ENCODE data around the gene TDRD7.

DNA sequence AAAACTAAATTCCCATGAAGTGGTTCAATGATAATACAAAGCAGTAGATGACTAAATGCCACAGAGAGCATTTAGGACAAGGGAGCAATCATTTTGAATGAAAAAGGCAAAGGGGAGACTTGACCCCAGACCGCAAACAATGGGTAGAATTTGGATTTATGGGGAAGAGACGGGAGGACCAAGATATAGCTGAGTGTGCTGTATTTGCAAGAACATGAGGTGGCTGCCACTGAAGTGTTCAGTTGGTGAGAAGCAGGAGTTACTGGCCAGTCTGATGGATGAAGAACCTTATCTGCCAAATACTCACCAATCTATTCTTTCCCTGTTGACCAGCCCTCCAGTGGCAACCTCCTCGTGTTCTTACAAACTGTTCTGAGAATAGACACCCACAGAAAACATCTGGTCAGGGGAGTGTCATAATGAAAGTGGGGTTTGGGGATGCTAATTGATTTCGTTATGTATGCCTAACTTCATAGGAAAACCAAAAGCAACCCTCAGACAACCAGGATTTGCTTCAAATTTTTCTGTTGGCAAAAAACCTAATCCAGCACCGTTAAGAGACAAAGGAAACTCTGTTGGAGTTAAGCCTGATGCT, 19.8 kb downstream of the TDRD7 start:
- TF ChIP-seq TAF1 (IDR thresholded peaks at IDR 0.05; ENCODE audit: borderline replicate concordance, low read depth, low read length) (no peak), POLR2A (IDR thresholded peaks at IDR 0.05; ENCODE audit: low read depth, low read length) (no peak), POLR2AphosphoS5 (IDR thresholded peaks at IDR 0.05; ENCODE audit: low read depth, low read length) (no peak)
